Retinal pigment epithelial cell (primary cell): Measurements from ENCODE around the gene HOXC13.

Experiments used
- DNase-seq: peaks from one replicate; pipeline ENCODE4 v3.0.0-alpha.2; 2010; ENCODE audit warnings: low read depth
- H3K4me3 ChIP-seq: 2 replicates; pipeline ENCODE4 v1.5.1; 2011; ENCODE audit warnings: mild to moderate bottlenecking, low read length, control low read depth, moderate library complexity
- CTCF ChIP-seq: conservative IDR thresholded peaks from 2 replicates; pipeline ENCODE4 v1.5.1; 2011; ENCODE audit warnings: low read depth, low read length, control low read depth, inconsistent platforms

Gene HOXC13

GRCh38 chr12:53924521-53925405 is 13.9 kb upstream of the HOXC13 start:
- TF ChIP-seq CTCF, result no peak
- H3K4me3 ChIP-seq, result no peak overlapping the region
- no peak for DNase-seq

- no peak for TF ChIP-seq CTCF
- no peak for DNase-seq
- H3K4me3 ChIP-seq, result no peak overlapping the region
Measured at GRCh38 chr12:53927220-53928029, 11.2 kb upstream of the HOXC13 start.

GRCh38 chr12:53928054-53928835 is 10.4 kb upstream of the HOXC13 start:
- H3K4me3 ChIP-seq, result no peak overlapping the region
- no peak for TF ChIP-seq CTCF
- DNase-seq, result no peak

- TF ChIP-seq CTCF, result no peak
- no peak for DNase-seq
- H3K4me3 ChIP-seq, result no peak overlapping the region
Measured at GRCh38 chr12:53929527-53929926, 9.1 kb upstream of the HOXC13 start.

GRCh38 chr12:53930591-53931255 is 7.9 kb upstream of the HOXC13 start:
- no peak overlapping the region for H3K4me3 ChIP-seq
- no peak for DNase-seq
- TF ChIP-seq CTCF, result no peak

- no peak for DNase-seq
- TF ChIP-seq CTCF, result no peak
Measured at GRCh38 chr12:53931844-53932581, 6.6 kb upstream of the HOXC13 start.

More at GRCh38 chr12:53931844-53932581, 6.6 kb upstream of the HOXC13 start:
- no peak overlapping the region for H3K4me3 ChIP-seq
